HuH-7 (cell line): ENCODE data around the gene HRAS.

Experiments used
- DNase-seq: peaks from one replicate; pipeline ENCODE4 v3.0.0; 2011; ENCODE audit warnings: low spot score

The HRAS gene

DNA sequence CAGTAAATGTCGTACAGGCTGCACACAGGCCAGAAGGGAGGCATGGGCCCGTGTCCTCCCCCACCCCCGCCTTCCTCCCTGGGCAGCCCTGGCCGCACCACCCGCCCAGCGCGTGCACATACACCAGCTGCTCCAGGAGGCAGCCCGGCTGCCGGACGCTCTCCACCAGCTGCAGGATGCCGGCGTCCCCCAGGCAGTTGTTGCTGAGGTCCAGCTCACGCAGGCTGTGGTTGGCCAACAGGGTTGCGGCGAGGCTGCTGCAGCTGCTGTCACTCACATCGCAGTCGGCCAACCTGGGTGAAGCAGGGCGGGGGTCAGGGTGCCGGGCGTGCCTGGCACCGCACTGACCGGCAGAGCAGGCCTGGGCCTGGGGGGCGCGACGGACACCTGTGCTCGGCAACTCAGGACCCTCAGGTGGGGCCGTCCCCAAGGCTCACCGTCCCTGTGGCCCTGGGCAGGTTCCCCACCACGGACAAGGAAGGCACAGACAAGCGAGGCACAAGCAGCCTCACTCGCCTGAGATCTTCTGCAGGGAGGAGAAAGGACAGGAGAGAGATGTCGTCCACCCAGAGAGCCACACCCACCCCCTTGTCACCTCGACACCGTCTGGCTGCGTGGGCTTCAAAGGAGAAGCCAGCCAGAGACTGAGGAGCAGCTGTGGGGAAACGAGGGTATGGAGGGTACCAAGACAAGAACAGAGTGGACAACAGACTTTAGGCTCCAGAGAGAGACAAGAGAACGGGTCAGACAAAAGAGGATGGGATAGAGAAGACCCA lies 40.4 kb downstream of the HRAS start:
- DNase-seq, result no peak

GRCh38 chr11:492427-493226 lies 42.7 kb downstream of the HRAS start:
- DNase-seq, result no peak

GRCh38 chr11:491358-491757 lies 44.0 kb downstream of the HRAS start:
- no peak for DNase-seq

DNA sequence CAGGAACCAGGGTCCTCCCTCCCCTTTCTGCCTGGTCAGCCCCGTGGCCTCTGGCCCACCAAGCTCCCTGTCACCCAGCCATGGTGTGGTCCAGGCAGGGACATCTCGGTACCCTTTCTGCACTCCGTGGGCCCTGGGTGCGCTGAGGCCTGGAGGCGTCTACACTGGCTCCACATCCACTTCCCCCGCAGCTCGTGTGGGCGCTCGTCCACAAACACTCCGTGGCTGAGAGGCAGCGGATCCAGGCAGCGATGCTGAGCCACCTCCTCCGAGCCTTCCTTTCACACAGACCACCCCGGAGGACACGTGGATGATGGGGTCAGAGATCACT lies 44.5 kb downstream of the HRAS start:
- DNase-seq, result no peak

- DNase-seq, result no peak
Measured at GRCh38 chr11:490186-490929, 45.0 kb downstream of the HRAS start.

DNA sequence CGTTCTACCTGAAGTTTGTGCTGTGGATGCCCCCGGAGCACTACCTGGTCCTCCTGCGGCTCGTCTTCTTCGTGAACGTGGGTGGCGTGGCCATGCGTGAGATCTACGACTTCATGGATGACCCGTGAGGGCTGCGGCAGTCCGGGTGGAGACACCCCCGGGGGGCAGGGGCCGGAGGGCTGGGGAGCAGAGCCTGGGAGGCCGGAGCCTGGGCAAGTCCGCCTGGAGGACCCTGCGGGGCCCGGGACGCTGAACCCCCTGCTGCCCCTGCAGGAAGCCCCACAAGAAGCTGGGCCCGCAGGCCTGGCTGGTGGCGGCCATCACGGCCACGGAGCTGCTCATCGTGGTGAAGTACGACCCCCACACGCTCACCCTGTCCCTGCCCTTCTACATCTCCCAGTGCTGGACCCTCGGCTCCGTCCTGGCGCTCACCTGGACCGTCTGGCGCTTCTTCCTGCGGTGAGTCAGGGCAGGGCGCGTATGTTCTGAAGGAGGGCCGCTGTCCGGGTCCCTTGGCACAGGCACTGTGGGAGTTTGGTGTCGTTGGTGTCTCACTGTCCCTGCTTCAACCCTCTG lies 45.7 kb downstream of the HRAS start:
- no peak for DNase-seq

GRCh38 chr11:488992-489391 lies 46.4 kb downstream of the HRAS start:
- DNase-seq, result no peak

DNA sequence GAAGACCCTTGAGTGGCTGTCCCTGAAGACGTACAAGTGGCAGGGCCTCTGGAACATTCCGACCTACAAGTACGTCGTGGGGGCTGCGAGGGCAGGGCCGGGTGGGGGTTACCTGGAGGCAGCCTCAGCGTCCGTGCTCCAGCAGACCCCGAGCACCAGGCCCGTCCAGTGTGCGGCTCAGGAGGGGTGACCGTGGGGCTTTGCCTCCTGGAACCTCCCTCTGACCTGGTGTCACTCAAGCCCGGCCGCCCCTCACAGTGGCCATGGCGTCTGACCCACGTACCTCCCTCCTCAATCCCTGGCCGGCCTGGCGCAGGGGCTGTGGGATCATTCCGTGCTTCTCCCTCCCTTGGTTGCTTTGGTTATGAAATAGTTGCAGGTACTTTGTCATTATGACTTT lies 46.8 kb downstream of the HRAS start:
- DNase-seq, result no peak

DNA sequence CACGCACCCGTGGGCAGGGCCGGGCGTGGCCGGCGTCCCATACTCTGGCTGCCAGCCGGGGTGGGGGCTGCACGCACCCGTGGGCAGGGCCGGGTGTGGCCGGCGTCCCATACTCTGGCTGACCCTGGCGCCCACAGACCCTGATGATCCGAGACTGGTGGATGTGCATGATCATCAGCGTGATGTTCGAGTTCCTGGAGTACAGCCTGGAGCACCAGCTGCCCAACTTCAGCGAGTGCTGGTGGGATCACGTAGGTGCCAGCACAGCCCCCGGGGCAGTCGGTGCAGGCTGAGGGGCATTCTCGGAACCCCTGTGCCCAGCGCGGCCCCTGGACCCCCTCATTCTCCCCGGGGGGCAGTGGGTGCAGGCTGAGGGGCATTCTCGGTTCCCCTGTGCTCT lies 47.3 kb downstream of the HRAS start:
- no peak for DNase-seq

DNA sequence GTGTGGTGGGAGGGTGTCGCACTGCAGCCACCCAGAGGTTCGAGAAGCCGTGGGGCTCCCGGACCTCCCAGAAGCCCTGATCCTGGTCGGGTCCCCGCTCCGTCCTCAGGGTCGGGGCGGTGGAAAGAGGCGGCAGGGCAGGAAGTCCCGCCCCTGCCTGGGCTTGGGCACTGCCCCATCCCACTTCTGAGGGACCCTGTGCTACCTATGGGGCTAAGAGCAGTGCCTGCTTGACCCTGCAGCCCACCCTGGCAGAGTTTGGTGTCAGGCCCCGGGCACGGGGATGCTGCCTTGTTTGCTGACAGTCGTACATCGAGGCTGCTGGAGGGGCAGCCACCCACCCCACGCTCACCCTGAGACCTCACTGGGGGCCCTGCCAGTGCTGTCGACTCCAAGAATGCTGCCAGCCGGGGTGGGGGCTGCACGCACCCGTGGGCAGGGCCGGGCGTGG lies 47.8 kb downstream of the HRAS start:
- no peak for DNase-seq

GRCh38 chr11:486189-486588 lies 49.2 kb downstream of the HRAS start:
- no peak for DNase-seq

DNA sequence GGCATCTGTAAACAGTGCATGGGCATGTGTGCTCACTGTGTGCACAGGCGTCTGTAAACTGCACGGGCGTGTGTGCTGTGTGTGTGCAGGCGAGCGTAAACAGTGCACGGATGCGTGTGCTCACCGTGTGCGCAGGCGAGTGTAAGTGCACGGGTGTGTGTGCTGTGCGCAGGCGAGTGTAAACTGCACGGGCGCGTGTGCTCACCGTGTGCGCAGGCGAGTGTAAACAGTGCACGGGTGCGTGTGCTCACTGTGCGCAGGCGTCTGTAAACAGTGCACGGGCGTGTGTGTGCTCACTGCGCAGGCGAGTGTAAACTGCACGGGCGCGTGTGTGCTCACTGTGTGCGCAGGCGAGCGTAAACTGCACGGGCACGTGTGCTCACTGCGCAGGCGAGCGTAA lies 50.8 kb downstream of the HRAS start:
- DNase-seq, result no peak
